ENCODE data around the gene KIF16B.
A peak's percentile ranks its signal among the peaks of the same experiment; 100 is the strongest.

The KIF16B gene

DNA sequence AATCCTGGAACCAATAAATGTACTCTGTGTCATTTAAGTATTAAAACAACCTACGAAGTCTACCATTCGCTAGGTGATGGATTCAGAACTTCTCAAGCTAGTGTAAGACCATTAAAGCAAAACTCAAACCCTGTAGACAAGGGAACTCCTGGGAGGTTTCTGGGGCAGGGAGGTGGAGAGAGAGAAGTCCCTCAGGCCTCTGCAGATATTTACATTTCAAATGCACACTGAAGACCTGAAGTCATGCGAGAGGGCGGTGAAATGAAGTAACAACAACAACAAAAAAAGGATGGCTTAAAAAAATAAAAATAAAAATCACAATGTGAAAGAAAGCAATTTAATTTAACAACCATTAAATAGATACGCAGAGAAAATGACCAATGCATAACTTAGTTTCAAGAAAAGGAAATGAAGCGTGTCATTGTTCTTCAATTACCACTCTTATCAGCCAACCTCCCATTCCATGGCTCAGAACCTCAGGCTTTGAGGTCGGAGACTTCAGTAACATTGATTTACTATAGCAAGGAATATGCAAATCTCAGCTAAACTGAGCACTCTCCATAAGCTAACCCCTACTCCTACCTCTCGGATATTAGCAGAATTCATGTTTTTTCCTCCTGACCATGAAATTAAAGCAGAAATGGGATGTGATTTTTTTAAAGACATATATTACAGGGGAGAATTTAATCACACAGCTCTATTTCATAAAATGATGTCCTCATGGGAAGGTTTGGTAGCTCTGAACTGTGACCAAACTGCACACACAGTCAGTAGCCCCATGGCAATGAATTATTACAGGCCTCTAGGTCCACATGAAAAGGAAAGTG, 140.6 kb downstream of the KIF16B start:
- no peak for DNase-seq (ENCODE audit: low read depth)

DNA sequence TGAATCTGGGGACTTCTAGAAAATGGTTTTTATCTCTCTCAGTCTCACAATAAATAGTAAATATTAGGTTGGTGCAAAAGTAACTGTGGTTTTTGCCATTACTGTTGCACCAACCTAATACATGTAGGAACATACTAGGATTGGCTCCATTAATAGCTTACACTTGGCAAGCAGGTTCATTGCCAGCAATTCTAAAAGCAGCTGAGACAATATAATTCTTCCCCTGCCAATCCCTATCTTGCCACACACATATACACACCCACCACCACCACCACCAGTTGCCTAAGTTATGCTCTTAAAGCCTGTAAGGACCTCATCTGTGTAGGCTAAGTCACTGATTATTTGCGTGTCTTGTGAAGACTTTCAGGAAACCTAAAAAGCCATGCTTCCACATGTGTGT, 145.1 kb downstream of the KIF16B start:
- DNase-seq (ENCODE audit: low read depth) = no peak

DNA sequence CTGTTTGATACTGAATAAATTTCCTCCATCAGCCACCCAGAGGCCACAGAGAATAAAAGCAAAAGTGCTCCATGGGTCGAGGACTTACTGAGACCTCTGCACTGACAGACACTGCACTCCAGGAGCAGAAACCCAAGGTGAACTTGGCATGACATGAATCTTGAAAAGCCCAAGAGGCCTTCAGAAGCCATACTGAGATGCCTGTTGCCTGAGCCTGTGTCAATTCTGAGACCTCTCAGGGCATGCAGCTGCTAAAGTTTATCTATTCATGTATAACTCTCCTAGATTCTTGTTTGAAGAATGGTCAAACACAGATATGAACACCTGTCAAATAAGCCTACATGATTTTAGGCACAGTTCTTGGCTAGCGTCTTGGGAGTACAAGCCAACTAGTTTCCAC, 145.7 kb downstream of the KIF16B start:
- no peak for DNase-seq (ENCODE audit: low read depth)

DNA sequence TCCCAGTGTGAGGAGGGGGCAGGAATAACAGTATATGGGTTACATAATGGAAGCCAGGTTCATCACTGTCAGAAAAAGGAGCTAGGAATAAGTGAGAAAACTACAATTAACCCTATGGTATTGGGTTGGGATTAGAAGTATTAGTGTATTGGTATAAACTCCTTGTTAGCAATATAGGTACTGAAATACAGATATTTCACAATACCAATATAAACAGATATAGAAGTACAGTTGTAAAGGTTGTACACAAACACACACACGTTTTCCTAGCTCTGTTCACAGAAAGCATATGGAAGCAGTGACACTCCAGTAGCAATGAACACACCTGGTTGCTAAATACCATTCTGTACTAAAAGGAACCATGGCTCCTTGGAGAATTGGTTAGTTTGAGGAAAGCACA, 148.5 kb downstream of the KIF16B start:
- no peak for DNase-seq (ENCODE audit: low read depth)

DNA sequence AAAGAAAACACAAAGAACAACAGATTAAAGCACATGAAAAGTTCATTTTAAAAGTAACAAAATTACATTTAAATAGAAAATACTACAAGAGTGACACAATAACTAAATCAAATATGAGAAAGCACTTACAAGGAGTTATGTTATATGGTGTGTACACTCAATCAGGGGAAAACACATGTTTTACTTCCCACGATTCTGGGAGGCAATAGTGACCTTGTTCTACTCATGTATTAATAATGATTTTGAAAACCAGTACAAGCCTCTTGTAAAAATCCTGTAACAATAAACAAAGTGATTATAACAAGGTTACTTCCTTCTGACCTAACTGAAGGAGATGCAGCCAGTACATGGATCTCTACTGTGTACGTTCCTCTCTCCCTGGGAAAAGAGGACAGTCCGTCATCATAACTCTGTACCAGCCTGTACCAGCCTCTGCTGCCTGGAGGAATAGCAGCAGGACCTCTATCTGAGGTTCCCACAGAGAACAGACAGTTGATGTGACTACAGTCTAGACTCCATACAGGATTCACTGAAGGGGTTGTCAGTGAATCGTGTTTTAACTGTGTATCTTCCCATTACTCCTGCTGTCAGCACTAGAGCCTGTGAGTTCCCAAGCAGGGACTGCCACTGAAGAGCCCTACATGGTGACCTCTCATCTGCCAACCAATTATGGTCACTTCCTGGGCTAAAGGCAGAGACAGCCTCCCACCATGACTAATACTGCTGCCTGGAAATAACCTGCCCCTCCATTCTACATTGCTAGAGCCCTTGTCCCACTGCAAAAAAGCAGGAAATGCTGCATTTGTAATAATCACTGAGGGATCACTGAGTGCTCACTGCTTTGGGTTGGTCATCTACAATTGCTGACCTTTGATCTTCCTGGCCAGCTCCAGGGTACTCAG, 149.7 kb downstream of the KIF16B start:
- no peak for DNase-seq (ENCODE audit: low read depth)

DNA sequence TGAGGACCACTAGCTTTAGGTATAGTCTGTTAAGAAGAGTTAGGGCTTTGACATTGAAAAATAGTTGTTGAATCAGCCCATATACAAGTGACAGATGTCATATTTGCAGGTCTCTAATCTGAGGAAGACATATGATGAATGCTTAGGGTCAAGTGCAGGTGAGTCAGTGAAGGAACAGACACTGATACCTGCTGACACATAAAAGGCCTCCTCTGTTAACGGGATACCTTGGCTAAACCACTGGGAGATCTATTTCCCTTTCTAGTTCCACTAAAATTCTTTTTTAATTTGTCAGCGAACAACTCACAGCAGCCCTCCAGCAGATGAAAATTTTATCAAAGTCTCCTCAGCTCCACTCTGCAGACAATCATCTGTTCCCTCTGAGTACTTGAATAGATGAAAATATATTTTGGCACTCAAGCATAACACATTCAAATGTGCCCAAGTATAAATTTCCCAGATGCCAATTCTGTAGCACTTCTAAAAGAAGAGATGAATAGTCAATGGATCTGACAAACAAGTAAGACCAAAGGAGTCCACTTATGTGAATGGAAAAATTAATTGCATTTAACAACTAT, 154.0 kb downstream of the KIF16B start:
- no peak for DNase-seq (ENCODE audit: low read depth)

DNA sequence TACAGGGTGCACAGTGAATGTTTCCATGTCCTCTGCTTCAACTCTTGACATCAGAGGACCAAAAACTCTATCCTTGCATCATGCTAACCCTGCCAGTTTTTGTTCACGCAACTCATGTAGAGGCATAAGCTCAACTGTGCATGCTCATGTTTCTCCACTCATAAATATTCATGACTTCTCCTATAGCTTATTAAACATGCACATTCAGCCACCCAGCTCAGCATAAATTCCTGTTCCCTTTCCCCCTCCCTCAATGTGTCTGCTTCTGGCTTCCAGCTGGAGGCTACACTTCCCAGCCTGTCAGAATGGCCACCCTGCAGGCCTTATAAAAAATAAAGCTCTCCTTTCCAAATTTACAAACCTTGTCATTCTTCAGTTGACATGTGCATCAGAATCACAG, 154.6 kb downstream of the KIF16B start:
- DNase-seq (ENCODE audit: low read depth) = no peak

DNA sequence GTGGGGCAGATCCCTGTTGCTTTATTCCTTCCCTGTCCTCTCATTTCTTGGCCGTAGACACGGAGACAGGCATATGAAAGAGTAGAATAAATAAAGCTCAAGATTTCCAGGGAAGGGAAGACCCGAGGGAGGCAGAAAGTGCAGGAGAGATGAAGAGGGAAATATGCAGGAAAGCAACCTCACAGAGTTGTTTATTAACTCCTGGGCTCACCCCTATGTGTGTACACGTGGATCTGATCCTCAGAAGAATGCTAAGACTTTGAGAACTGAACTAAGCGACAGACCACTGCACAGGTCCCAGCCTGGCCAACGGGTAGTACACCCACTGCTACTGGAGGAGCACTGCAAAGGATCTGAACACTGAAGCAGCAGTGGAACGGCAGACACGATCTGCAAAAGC, 156.2 kb downstream of the KIF16B start:
- DNase-seq (ENCODE audit: low read depth) = no peak

DNA sequence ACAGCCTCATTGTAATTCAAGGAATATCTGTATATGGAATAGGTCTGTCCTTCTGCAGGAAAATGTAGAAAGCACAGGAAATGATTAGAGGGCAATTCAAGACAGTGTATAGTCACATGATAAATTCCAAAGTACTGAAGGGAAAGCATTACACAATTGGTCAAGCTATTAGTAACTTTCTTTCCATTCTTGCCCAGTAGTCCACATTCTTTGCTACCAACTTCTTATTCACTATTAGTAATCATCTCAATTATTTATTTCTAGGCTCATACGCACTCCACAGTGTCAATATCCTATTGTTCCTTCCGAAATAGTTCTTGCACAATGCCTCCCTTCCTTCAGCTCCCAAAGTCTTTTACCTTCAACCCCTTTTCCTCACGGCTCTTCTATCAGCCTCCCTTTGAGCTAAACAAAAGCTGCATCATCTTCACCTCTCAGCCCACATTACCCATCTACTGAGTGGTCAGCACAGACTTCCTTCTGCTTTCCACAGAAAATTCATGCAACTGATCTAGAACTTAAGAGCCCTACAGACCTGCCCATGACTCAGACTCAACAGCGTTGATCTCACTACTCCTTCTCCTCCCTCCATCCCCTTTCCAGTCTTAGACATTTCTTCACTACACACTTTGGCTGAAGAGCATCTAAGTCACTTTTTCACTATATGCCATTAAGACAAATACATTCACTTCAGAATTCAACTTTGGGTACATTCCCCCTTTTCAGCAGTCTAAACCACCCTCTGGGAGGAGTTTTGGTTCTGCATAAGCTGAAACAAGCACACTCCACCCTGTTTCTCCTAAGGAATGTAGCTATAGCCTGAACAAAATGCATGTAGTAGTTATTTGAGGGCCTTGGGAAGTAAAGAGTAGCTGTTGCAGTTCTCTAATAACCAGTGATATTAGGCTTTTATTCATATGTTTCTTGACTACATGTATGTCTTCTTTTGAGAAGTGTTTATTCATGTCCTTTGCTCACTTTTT, 157.9 kb downstream of the KIF16B start:
- DNase-seq (ENCODE audit: low read depth) = peak; percentile 9

DNA sequence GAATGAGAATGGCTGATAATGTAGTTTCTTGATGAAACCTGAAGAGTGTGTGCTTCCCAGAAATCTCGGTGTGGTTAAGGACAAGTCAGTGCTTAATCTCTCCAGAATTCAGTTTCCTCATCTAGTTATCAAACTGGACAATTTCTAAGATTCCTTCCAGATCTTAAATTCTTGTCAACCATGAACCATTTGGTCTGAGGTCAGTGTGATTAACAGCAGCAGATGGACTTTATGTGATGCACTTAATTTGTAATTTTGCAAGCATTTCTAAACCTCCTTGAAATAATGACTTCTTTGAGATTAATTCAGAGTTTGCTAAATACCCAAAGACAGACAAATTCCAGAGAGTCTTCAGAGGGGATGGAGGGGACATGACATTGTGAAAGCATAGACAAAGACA, 160.3 kb downstream of the KIF16B start:
- no peak for DNase-seq (ENCODE audit: low read depth)

DNA sequence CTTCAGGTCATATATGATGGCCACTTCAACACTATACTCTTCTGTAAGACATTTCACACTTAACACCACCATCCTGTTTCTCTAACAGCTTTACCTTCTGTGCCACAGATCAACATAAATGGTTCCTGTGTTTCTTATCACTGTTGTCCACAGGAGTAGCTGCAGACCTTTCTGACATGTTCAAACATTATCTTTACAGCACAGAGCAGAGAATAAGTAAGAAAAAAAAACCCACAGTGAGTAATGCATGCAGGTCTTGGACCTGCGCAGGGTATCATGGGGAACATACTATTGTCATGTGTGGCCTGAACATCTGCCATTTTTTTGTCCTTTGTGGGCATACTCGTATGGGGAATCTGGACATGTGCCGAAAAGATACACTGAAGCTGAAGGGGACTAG, 161.9 kb downstream of the KIF16B start:
- no peak for DNase-seq (ENCODE audit: low read depth)

DNA sequence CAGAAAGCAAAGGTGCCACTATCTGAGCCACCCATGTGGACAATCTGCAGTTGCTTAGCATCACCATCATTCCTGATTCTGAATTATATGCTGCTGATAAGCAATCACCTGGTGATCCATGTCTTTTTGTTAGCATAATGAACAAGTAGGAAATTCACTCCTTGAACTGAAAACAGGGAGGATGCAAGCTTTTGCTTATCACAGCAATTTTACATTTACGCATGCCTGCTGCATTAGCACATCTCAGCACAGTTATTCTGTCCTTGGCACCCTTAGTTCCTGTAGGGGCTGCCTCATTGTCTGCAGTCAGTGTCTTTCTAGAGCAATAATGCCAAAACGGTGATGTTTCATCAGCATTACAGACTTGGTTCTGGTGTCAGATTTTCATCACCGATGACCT, 162.6 kb downstream of the KIF16B start:
- DNase-seq (ENCODE audit: low read depth) = no peak

DNA sequence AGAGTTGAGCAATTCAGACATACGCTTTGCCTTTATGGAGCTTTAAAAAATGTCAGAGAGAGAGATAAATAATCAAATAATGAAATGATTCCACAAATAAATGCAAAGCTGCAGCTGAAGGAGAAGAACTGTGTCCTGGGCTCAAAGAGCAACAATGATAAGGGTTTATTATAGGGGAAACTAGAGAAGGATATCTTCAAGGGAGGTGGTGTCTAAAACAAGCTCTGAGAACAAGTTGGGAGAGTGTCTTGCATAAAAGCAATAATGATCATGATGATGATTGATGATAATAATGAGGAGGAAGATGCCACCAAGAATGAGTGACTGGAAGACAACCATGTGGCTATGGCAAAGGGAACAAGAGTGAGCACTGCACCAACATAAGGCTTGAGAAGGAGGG, 164.3 kb downstream of the KIF16B start:
- DNase-seq (ENCODE audit: low read depth) = no peak

DNA sequence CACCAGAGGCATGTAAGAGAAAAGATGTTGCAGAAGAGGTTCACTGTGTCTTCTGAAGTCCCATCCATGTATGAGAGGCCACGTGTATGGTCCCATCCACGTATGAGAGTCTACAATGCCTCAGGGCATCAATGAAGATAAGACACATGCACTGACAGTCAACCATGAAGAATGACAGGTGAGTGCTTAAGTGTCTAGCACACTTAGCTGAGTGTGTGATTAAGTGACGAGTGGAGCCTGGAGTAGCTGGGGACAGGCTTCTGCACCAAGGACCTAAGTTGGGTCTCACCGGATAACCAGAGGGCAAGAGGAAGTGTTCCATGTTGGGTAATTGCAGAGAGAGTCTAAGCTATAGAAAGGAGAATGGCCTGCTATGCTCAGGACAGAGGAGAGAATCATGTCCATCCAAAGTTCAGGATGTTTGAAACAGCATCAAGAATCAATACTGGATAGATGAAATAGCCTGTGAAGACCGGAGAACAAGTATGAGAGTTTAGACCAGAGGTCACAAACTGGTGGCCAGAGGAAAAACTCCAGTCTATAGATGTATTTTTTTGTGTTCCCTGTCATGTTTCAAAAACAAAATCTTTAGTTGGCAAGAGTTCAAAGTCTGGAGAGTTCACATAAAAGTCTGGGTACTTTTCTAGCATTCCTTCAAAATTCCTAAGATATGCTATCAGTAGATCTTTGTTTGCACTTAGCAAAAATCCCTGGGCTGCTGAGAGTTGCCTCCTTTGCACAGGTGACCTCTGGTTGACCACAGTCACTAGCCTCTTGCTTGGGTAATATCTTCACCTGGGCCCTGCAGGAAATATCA, 165.8 kb downstream of the KIF16B start:
- DNase-seq (ENCODE audit: low read depth) = no peak

DNA sequence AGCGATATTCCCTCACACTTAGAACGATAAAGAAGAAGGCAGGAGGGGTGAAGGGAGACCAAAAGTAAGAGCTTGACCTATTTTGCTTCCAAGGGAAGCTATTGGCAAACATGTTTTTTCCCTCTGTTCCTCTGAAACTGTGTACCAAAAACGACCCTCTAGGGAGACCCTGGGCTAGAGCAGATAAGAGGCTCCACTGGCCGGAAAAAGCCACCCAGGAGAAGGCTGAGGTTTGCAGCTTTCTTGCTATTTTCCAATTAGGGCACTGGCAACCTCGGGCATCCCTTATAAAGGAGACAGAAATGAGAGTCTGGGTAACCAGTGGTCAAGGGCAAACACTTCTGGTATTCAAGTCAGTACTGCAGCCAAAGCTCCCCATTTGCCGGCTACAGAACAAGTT, 168.0 kb downstream of the KIF16B start:
- DNase-seq (ENCODE audit: low read depth) = no peak

DNA sequence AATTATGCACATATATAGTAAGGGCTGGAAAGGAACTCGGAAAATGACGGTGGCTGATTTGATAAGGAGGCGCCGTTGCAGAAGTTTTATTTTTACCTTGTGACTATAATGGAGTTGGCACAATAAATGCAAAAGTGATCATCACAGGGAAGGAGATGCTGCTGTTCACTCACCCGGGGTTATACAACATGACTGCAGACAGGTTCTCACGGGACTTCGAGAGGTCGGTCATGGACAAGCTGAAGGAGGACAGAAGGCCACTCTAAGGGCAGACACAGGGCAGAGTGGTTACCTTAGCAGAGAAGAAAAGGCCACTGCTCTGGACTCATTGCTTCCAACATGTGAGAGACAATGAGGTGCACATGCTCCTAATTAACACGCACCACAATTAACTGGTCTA, 168.6 kb downstream of the KIF16B start:
- no peak for DNase-seq (ENCODE audit: low read depth)

DNA sequence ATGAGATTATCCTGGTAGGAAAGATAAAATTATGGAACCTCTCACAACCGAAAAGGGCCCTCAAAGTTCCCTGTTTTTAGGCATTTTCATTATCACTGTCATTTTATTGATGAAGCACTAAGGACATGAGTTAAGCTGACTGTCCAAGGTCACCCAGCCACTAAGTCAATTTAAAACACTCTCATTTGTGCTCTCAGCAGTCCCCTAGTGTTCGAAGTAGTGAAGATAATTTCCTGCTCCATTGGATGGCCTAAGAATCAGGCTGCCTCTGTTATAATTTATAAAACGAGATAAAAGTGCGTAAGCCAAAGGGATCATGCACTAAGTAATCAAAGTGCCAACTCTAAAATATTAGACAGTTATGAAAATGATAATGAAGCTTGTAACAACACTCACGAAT, 169.1 kb downstream of the KIF16B start:
- DNase-seq (ENCODE audit: low read depth) = no peak

DNA sequence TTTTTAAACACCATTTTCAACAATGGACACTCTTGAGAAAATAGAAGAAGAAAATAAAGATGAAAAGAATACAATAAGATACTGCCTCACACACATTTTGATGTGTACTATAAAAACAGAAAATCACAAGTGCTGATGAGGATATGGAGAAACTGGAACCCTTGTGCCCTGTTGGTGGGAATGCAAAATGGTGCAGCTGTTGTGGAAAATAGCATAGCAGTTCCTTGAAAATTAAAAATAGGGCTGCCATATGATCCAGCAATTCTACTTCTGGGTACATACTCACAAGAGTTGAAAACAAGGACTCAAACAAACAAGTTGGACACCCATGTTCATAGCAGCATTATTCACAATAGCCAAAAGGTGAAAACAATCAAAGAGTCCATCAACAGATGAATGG, 173.0 kb downstream of the KIF16B start:
- DNase-seq (ENCODE audit: low read depth) = no peak

DNA sequence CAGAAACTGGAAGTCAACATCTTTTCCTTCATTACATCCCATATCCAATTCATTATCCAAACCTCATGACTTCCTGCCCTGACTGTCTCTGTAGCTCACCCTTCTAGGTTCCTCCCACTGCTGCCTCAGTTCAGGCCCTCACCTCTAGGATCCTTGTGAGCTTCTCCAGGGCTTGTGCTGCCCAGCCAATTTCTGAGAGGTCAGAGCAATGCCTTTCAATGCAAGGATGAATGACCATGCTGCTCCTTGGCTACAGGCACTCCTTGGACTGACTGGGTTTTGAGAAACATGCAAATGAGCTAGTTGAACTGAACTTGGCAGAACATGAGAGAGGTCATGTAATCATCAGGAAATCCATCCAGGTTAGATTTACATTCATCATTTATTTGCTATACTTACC, 173.4 kb downstream of the KIF16B start:
- DNase-seq (ENCODE audit: low read depth) = no peak

DNA sequence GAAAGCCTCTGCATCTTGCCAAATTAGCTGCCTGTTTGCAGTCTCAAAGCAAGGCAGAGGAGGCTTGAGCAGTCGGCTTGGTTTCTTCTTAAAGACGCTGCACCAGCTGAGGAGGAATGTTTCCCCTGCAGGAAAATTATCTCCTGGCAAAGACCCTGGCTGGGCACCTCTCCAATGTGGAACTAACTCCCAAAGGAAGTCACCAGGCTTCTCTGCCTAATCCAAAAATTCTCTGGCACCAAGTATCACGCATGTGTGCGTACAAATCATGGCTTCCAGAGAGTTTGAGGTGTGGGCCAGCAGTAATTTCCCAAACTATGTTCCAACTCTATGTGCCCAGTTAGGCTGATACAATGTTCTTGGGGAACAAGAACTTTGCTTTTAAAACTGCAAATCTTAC, 176.2 kb downstream of the KIF16B start:
- DNase-seq (ENCODE audit: low read depth) = peak; percentile 18

DNA sequence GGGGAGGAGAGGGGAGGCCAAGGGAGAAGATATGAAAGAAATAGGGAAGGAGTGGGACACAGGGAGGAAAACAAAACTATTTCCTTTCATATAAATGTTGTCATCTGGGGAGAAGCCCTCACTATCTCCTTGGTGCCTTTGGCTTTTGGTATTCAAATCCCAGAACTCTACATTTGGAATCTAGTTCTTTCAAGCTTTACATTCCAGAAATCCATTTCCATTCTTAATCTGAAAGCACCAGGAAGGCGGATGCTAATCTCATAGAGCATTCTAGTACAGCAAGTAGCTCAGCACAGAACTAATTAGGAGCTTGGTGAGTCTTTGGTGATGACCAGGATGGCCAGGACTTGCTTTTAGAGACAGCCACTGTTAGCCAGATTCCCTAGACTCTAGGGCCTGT, 177.9 kb downstream of the KIF16B start:
- DNase-seq (ENCODE audit: low read depth) = no peak
